ENCODE data around the gene F10.

The F10 gene

GRCh38 chr13:113117335-113117872 lies 5.2 kb upstream of the F10 start:
- no peak for TF ChIP-seq CTCF (IDR thresholded peaks at IDR 0.05; ENCODE audit: unreplicated experiment in 3 of 3)
- H3K27ac Mint-ChIP-seq, result no peak overlapping the region
- H3K36me3 Mint-ChIP-seq (ENCODE audit: low read depth), result no peaks in the 10 kb centered on the region
- no peak overlapping the region for H3K4me3 Mint-ChIP-seq
- H3K9me3 Mint-ChIP-seq, result no peaks in the 10 kb centered on the region
- H3K27me3 Mint-ChIP-seq (ENCODE audit: low read depth), result peaks cover 23% of the 10 kb centered on the region
- peaks cover 4% of the 10 kb centered on the region for H3K4me1 Mint-ChIP-seq

GRCh38 chr13:113117911-113118260 lies 4.7 kb upstream of the F10 start:
- Mint-ChIP-seq H3K9me3 (no peaks in the 10 kb centered on the region), H3K36me3 (ENCODE audit: low read depth) (no peaks in the 10 kb centered on the region)

GRCh38 chr13:113118261-113119021 lies 4.2 kb upstream of the F10 start:
- TF ChIP-seq CTCF (IDR thresholded peaks at IDR 0.05; ENCODE audit: unreplicated experiment in 3 of 3), result no peak
- no peak overlapping the region for H3K27ac Mint-ChIP-seq
- peaks cover 12% of the 10 kb centered on the region for H3K4me1 Mint-ChIP-seq
- no peaks in the 10 kb centered on the region for H3K9me3 Mint-ChIP-seq
- H3K4me3 Mint-ChIP-seq, result no peak overlapping the region
- H3K36me3 Mint-ChIP-seq (ENCODE audit: low read depth), result no peaks in the 10 kb centered on the region
- peaks cover 25% of the 10 kb centered on the region for H3K27me3 Mint-ChIP-seq (ENCODE audit: low read depth)

More at GRCh38 chr13:113117911-113118260, 4.7 kb upstream of the F10 start:
- TF ChIP-seq CTCF (IDR thresholded peaks at IDR 0.05; ENCODE audit: unreplicated experiment in 3 of 3), result no peak
- peaks cover 25% of the 10 kb centered on the region for H3K27me3 Mint-ChIP-seq (ENCODE audit: low read depth)
- peaks cover 9% of the 10 kb centered on the region for H3K4me1 Mint-ChIP-seq
- no peak overlapping the region for H3K4me3 Mint-ChIP-seq
- H3K27ac Mint-ChIP-seq, result no peak overlapping the region

GRCh38 chr13:113119166-113119821 lies 3.3 kb upstream of the F10 start:
- no peak overlapping the region for H3K4me3 Mint-ChIP-seq
- H3K27ac Mint-ChIP-seq, result no peak overlapping the region
- no peak for TF ChIP-seq CTCF (IDR thresholded peaks at IDR 0.05; ENCODE audit: unreplicated experiment in 3 of 3)
- H3K36me3 Mint-ChIP-seq (ENCODE audit: low read depth), result no peaks in the 10 kb centered on the region
- H3K27me3 Mint-ChIP-seq (ENCODE audit: low read depth), result peaks cover 25% of the 10 kb centered on the region
- H3K9me3 Mint-ChIP-seq, result no peaks in the 10 kb centered on the region
- H3K4me1 Mint-ChIP-seq, result peaks cover 12% of the 10 kb centered on the region

- Mint-ChIP-seq H3K27ac (no peak overlapping the region), H3K9me3 (no peaks in the 10 kb centered on the region), H3K4me1 (peaks cover 12% of the 10 kb centered on the region), H3K36me3 (ENCODE audit: low read depth) (no peaks in the 10 kb centered on the region), H3K27me3 (ENCODE audit: low read depth) (peaks cover 25% of the 10 kb centered on the region), H3K4me3 (no peak overlapping the region)
- TF ChIP-seq CTCF (IDR thresholded peaks at IDR 0.05; ENCODE audit: unreplicated experiment in 3 of 3), result no peak
Observed at GRCh38 chr13:113119822-113120189, 2.8 kb upstream of the F10 start.
